GM18499 (cell line): ENCODE results near the gene C2orf72.
"Not testable (repeated sequence)": the region's sequence is repeated elsewhere in the genome, so short reads cannot be mapped to it uniquely, and the experiment has no call there.

ENCODE experiments used
- ATAC-seq: cut with Tn5 transposase; IDR thresholded peaks from one replicate; pipeline ENCODE4 v1.9.1; 2021; ENCODE audit warnings: moderate number of reproducible peaks; ENCODE audit not compliant: insufficient read depth, unreplicated experiment

The C2orf72 gene

DNA sequence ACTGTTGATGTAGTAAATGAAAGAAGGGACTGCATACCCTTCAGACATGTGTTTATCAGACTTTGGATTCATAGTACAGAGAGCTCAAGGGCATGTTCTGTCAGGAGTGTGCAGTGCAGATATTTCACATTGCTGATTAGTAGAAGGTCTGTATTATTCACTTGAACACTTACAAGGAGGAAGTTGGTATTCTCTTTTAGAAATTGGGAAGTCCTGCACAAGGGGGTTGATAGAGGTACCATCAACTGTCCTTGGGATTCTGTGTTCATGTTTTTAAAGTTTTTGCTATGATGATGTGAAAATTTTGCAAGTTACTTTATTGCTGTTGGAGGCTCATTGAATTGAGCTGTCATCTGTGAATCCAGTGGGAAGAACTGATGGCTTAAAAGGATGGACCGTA lies 26.0 kb downstream of the C2orf72 start:
- no peak for ATAC-seq

DNA sequence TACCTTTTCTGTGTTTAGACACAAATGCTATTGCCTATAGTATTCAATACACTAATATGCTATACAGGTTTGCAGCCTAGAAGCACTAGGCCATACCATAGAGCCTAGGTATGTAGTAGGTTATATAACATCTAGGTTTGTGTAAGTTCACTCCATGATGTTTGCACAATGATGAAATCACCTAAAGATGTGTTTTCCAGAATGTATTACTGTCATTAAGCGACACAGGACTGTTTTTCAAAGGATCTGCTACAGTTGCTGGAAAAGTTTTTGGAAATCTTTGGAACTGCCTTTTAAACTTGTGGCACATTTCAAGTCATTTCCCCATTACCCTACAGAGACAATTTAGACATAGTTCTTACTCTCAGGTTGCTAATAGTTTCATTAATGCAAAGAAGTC lies 28.6 kb downstream of the C2orf72 start:
- ATAC-seq: no peak

DNA sequence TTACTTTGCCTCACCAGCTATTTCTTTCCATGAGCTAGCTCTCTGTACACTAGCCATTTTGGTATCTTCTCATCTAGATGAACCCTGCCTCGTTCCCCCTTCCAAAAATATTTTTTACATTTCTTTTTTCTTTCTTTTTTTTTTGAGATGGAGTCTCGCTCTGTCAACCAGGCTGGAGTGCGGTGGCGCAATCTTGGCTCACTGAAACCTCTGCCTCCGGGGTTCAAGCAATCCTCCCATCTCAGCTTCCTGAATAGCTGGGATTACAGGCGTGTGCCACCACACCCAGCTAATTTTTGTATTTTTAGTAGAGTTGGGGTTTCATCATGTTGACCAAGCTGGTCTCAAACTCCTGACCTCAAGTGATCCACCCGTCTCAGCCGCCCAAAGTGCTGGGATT lies 30.2 kb downstream of the C2orf72 start:
- not testable (repeated sequence) for ATAC-seq

DNA sequence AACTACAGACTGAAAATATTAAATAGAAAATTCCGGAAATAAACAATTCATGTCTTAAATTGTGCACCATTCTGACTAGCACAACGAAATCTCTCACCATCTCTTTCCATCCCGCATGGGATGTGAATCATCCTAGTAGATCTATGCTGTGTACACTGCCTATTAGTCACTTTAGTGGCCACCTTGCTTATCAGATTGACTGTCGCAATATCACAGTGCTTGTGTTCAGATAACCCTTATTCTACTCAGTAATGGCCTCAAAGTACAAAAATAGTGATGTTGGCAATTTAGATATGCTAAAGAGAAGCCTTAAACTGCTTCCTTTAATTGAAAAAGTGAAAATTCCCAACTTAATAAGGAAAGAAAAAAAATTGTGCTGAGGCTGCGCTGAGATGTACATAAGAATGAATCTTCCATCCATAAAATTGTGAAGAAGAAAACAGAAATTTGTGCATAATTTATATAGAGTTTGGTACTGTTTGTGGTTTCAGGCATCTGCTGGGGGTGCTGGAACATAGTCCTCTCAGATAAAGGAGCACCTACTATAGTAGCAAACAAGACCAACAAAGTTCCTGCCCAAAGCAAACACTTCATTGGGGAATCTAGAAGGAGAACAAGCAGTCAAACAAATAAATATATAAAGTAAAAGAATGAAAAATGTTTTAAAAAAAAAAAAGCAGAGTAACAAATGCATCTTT lies 31.4 kb downstream of the C2orf72 start:
- ATAC-seq: no peak

DNA sequence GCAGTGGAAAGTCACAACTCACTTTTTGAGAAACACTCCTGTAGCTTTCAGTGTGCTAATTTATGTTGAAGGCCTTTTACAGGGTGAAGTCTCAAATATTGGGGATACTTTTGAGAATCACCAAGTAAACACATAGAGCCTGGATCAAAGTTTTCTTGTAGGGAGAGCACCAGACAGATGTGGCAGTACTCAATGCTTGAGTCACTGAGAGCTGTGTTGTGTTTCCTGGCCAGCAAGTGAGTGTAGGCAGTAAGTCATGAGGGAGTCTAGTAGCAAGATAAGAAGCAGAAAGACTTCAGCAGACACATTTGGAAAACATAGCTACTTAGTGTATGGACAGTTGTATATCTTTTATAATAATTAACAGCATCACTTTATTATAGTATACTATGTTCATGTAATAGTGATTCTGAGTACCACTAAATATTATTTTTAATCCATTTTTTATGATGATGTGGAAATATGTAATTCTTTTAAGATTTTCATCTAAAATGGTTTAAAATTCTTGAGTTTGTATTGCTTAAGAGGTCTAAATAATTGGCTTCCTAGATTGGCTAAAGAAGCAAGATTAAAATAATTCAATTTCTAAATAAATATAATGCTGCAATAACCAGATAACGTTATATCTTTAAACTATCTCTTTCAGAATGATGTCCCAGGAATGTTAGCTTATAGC lies 32.2 kb downstream of the C2orf72 start:
- ATAC-seq: no peak

DNA sequence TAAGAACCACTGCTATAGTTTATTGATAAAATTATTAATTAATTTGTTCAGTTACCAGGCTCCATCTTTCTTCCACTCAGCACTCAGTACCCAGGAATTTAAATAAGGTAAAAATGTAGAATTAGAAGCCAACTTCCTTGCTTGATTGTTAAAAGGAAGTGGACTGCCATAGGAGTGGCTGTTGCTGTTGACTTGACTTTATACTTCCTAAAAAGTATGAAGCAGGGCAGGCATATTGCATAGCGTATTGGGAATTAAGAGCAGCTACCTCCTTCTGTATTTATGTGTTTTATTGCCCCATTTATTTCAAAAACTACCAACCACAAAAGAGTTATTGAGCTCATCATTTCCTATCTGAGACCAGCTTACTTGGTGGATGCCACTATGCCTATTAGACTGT lies 47.2 kb downstream of the C2orf72 start:
- no peak for ATAC-seq

DNA sequence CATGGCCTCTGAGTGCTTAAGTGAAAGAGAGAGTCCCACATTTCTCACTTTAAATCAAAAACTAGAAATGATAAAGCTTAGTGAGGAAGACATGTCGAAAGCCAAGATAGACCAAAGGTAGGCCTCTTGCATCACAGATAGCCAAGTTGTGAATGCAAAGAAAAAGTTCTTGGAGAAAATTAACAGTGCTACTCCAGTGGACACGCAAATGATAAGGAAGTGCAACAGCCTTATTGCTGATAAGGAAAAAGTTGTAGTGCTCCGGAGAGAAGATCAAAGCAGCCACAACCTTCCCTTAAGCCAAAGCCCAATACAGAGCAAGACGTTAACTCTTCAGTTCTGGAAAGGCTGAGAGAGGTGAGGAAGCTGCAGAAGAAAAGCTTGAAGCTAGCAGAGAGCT lies 51.4 kb downstream of the C2orf72 start:
- no peak for ATAC-seq

DNA sequence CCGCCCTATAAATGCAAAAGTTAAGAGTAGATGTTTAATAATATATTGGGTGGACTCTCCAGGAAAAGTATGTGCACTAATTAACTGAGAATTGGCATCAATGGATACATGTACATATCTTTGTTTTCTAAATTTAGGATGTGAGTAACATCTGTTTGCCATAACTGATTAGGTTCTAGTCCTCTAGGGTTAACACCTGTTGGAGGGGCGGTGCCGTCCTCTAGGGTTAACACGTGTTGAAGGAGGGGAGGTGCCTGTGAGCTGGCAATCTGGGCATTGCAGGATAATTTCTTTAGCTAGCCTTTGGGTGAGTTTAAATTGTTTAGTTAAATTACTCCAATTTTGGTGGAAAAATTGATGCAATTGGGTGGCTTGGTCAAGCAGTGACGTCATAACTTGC lies 56.6 kb downstream of the C2orf72 start:
- ATAC-seq: no peak

DNA sequence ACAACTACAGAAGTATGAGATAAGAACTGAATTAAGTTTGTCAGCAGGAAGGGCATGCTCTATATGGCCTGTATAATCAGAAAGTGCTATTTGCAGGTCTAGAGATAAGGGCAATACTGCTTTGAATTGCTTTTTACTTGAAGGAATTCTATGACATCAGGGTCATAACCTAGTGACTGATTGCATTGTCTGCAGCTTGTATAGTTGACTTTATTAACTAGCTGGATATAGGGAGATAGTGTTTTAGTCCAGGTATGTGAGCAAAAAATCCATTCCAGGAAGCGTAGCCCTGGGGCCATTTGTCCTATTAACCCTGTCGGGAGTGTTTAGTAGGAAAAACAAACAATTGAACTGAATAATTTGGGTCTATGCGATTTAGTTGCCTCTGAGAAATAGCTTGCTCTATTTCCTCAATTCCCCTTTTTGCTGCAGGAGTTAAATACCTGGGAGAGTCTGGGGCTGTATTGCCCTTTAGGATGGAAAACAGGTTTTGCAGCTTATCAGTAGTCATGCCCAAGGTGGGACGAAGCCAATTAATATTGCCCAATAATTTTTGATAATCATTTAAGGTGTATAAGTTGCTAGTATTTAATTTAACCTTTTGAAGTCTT lies 57.5 kb downstream of the C2orf72 start:
- no peak for ATAC-seq
